ENCODE results near the gene PPP4R3C.
"Not testable (repeated sequence)": the region's sequence is repeated elsewhere in the genome, so short reads cannot be mapped to it uniquely, and the experiment has no call there.

Gene PPP4R3C

DNA sequence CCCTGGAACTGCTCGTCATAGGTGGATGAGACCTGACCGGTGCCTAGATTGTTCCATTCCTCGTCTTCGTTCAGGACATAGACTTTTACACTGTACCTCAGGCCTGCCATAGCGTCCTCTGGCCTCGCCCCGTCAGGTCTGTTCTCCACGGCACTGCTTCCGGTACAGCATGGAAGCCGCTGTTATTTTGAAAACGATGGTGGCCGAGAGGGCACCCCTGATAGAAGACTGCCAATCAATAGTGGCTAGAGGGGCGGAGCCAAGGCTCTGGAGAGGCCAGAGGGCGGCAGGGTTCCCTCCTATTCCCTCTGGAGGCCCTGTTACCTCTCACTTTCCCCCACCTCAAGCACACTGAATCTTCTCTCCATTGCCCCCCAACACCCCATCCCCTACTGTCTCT is at the start of gene PPP4R3C:
Gene PPP4R3C (minus strand): TSS at position 155 of the 400 bp plus-strand sequence. CDS start 45 bp downstream, at position 110.
- DNase-seq (ENCODE audit: low spot score), result no peak

DNA sequence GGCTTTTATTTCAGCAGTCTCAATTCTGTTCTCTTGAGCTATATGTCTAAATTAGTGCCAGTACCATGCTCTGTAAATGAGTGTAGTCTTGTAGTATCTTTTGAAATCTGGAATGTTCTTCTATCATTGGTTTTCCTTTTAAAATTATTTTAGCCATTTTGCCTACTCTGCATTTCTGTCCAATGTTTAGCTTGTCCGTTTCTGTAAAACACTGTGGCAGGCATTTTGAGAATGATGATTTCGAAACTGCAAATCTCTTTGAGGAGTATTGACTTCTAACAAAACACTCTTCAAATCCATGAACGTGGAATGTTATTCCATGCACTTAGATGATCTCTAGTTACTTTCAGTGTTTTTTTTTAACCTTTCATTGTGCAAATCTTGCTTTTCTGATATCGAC is 28.3 kb upstream of the PPP4R3C start:
- DNase-seq (ENCODE audit: low spot score), result no peak

DNA sequence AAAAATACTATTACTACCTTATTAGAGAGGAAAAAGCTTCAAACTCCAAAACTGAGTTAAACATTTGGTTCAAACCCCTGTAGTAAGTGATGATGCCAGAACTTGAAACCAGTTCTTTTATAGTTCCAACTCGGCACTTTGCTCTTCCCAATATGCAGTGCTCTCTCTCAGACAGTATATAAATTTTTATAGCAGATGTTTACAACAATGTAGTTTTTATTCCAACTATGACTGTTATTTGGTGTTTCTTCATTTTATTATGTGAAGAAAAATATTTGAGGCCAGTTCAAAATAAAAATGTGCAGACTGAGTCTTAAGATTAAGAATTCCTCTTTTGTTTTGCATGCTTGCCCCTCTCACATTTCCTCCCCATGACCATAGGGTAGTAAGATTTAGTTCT is 2.9 kb upstream of the PPP4R3C start:
- no peak for DNase-seq (ENCODE audit: low spot score)

DNA sequence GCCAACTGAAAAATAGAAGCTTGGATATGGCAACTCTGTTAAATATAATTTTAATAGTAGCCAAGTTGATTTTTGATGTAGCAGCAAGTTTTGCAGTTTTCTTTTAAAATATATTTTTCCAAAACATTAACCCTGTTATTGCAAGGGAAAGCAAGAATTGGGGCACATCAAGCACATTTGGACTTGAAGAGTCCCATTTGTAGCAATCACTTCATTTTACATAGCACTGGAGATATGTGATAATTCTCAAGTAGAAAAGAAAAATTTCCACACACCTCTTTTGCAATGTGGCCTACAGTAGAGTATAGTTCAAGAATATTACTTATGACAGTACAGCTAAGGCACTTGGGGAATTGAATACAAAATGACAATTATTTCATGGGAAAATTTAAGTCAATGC is 1.9 kb upstream of the PPP4R3C start:
- no peak for DNase-seq (ENCODE audit: low spot score)

DNA sequence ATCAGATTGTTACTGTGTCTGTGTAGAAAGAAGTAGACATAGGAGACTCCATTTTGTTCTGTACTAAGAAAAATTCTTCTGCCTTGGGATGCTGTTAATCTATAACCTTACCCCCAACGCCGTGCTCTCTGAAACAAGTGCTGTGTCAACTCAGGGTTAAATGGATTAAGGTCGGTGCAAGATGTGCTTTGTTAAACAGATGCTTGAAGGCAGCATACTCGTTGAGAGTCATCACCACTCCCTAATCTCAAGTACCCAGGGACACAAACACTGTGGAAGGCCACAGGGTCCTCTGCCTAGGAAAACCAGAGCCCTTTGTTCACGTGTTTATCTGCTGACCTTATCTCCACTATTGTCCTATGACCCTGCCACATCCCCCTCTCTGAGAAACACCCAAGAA is 4.0 kb downstream of the PPP4R3C start:
- DNase-seq (ENCODE audit: low spot score), result not testable (repeated sequence)

DNA sequence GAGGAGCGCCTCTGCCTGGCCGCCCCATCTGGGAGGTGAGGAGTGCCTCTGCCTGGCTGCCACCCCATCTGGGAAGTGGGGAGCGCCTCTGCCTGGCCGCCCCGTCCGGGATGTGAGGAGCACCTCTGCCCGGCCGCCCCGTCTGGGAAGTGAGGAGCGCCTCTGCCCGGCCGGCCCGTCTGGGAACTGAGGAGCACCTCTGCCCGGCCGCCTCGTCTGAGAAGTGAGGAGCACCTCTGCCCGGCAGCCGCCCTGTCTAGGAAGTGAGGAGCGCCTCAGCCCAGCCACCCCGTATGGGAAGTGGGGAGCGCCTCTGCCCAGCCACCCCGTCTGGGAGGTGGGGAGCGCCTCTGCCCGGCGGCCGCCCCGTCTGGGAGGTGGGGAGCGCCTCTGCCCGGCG is 4.6 kb downstream of the PPP4R3C start:
- not testable (repeated sequence) for DNase-seq (ENCODE audit: low spot score)

DNA sequence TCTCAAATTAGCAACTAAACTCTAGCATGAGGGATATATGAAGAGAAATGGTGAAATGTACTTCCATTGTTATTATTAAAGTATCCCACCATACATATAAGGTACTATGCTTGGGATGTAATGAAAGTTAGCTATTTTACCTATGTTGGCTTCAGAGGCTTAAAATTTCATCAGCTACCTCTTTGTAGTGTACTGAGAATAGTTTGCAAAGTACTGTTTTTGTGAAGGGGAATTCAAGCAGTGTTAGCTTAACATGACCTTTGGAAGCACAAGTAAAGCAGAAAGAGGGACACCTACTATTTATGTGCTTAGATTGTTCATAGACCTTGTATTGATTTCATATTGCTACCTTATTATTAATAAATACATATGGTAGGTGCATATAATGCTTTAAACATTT is 11.8 kb downstream of the PPP4R3C start:
- no peak for DNase-seq (ENCODE audit: low spot score)

DNA sequence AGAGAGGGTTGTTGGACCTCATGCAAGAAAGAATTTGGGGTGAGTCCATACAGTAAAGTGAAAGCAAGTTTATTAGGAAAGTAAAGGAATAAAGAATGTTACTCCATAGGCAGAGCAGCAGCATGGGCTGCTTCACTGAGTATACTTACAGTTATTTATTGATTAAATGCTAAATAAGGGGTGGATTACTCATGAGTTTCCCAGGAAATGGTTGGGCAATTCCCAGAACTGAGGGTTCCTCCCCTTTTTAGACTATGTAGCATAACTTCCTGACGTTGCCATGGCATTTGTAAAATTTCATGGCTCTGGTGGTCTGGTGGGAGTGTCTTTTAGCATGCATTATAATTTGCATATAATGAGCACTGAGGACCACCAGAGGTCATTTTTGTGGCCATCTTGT is 16.7 kb downstream of the PPP4R3C start:
- DNase-seq (ENCODE audit: low spot score), result no peak

DNA sequence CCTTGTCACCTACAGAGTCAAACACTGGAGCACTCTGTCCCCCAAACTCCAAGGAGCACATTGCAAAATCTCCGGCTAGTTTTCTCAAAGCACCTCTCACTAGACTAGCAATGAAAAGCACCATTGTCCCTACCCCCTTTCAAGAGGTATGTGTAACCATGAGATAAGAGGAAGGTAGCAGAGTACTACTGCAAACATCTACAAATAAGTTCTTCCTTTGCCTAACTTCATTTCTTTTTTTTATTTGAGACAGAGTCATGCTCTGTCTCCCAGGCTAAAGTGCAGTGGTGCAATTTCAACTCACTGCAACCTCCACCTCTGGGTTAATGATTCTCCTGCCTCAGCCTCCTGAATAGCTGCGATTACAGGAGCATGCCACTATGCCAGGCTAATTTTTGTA is 17.7 kb downstream of the PPP4R3C start:
- DNase-seq (ENCODE audit: low spot score), result no peak

DNA sequence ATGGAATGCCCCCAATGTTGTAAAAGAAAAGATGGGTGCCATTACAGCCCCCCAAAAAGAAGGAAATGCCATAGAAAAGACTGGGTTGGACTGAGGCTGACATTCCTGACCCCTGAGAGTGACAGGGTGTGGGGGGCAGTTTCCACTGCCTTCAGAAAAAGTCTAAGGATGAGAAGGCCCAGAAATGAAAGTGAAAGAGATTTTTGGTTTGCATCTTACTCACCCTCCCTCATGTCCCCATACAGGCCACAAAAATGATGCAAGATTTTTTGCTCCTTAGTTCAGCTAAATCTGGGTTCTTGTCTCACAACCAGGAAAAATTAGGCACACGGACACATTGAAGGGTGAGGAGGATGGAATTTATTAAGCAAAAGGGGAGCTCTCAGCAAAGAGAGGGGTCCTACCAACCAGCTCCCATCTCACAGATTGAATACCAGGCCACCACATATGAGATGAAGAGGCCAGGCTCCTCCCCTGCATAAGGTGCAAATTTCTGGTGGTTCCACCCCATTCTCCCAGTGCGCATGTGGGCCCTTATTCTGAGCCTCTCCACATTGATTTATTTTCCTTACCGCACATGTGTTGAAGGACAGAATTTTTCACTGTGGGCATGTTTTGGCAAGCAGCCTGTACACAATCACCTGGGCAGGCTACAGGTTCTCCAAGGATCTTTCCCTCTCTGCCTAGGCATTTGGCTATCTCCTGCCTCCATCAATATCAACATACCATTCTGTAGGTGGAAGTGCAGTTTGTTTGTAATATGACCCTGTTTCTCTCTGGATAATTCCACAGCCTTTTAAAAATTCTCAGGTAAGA is 18.8 kb downstream of the PPP4R3C start:
- peak; percentile 40 for DNase-seq (ENCODE audit: low spot score)

DNA sequence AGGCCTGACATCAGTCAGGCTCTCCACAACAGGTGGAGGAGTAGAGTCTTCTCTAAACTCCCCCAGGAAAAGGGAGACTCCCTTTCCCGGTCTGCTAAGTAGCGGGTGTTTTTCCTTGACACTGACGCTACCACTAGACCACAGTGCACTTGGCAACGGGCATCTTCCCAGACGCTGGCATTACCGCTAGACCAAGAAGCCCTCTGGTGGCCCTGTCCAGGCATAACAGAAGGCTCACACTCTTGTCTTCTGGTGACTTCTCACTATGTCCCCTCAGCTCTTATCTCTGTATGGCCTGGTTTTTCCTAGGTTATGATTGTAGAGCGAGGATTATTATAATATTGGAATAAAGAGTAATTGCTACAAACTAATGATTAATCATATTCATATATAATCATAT is 20.7 kb downstream of the PPP4R3C start:
- not testable (repeated sequence) for DNase-seq (ENCODE audit: low spot score)

DNA sequence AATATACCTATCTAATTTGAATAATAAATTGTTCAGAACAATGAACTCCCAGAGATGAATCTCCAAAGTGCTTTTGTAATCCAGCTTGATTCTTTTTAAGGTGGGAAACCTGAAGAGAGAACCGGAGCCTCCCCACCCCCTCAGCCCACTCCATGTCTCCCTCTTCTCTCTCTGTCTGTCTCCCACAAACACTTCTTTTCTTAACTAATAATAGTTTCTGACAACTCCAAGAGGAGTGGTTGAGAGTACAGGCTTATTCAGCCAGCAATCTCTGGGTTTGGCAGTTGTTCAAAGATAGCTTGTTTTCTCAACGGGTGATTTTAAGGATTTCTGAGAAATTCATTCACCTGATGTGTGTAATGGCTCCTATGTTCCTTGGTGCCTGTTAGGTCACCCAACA is 23.4 kb downstream of the PPP4R3C start:
- DNase-seq (ENCODE audit: low spot score), result no peak

DNA sequence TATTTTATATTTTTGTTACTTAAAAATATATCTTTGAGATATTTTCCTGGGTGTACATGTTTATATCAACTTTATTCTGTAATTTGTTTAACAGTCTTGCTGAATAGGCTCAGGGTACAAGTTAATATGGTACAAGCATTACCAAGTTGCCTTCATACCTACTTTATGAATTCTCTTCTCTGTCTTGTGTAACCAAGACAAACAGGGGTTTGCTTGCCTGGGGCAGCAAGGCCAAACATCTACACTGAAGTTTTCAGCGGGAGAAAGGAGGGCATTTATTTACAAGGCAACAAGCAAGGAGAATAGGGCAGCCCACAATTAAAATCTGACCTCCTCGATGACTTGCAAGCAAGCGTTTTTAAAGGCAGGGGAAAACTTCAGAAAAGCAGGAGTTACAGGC is 24.2 kb downstream of the PPP4R3C start:
- no peak for DNase-seq (ENCODE audit: low spot score)

DNA sequence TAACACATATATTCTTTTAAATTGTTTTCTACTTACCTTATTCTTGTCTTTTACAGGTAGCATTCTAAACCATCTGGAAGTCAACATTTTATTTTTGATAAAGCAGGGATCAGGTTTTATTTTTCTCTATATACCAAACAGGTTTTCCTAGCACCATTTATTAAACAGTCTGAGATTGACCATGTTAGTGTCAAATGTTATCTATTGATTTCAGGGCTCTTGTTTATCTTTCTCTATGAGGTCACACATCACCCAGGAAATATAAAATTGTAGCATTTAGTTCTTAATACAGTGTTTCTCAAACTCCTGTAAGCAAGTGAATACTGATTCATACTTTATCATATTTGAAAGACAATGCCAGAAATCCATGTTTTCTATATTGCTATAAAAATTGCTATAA is 28.1 kb downstream of the PPP4R3C start:
- DNase-seq (ENCODE audit: low spot score), result no peak
